Measurements from ENCODE around the gene NUTM2A.
"Not testable (repeated sequence)": the region's sequence is repeated elsewhere in the genome, so short reads cannot be mapped to it uniquely, and the experiment has no call there.

GRCh38 chr10:87225148-87225547 is at the start of gene NUTM2A:
- not testable (repeated sequence) for TF ChIP-seq CTCF, POLR2AphosphoS5 (IDR thresholded peaks at IDR 0.05)

Measured in transverse colon (tissue), 4 donors.